Measurements from ENCODE around the gene TPRN. TPM values are rescaled to one million over a fixed set of nuclear protein-coding genes. Genes with fewer than 3 reads are reported as not detected.

The TPRN gene
- total and polyA plus RNA-seq, 7 donors = 3.0 to 80.5 (median 4.6) TPM

GRCh38 chr9:137160716-137161557 is 39.6 kb downstream of the TPRN start:
- intact Hi-C loops (cut with DNase I) = no loop called here
- no peak for DNase-seq
- Histone ChIP-seq H3K4me1 (peaks cover 0 to 34% (median 31%) of the 10 kb centered on the region in 4 donors), H3K9me3 (no peaks in the 10 kb centered on the region), H3K27me3 (peaks cover 79 to 100% (median 100%) of the 10 kb centered on the region in 3 donors), H3K4me3 (no peak overlapping the region), H3K27ac (no peak overlapping the region), H3K36me3 (no peaks in the 10 kb centered on the region)
- WGBS, 2 donors = 32 to 39% methylated on average over 56 of the region's 56 CpGs
- TF ChIP-seq EP300 (IDR thresholded peaks at IDR 0.05) (no peak), POLR2AphosphoS5 (IDR thresholded peaks at IDR 0.05) (no peak), POLR2A (IDR thresholded peaks at IDR 0.05) (no peak), CTCF (IDR thresholded peaks at IDR 0.05) (no peak)

DNA sequence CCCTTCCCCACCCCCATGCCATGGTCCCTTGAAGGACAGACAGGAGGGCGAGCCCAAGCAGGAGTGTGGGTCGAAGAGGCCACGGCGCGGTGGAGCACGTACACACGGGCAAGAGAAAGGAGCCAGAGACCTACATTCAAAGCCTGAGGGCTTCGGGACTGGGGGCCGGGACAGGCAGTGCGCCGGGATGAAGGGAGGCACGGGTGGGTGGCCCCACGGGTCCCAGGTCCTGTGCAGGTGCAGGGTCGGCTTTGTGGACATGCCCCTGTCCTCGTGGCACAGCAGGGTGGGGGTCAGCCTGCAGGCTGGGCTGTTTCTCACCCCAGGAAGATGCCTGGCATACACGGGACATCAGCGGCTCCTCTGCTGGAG is 40.5 kb downstream of the TPRN start:
- TF ChIP-seq POLR2AphosphoS5 (IDR thresholded peaks at IDR 0.05) (no peak), POLR2A (IDR thresholded peaks at IDR 0.05) (no peak), EP300 (IDR thresholded peaks at IDR 0.05) (no peak), CTCF (IDR thresholded peaks at IDR 0.05) (no peak)
- 60 to 73% methylated on average over 17 of the region's 17 CpGs for WGBS, 2 donors
- H3K27me3 ChIP-seq = peaks cover 73 to 100% (median 99%) of the 10 kb centered on the region in 3 donors

DNA sequence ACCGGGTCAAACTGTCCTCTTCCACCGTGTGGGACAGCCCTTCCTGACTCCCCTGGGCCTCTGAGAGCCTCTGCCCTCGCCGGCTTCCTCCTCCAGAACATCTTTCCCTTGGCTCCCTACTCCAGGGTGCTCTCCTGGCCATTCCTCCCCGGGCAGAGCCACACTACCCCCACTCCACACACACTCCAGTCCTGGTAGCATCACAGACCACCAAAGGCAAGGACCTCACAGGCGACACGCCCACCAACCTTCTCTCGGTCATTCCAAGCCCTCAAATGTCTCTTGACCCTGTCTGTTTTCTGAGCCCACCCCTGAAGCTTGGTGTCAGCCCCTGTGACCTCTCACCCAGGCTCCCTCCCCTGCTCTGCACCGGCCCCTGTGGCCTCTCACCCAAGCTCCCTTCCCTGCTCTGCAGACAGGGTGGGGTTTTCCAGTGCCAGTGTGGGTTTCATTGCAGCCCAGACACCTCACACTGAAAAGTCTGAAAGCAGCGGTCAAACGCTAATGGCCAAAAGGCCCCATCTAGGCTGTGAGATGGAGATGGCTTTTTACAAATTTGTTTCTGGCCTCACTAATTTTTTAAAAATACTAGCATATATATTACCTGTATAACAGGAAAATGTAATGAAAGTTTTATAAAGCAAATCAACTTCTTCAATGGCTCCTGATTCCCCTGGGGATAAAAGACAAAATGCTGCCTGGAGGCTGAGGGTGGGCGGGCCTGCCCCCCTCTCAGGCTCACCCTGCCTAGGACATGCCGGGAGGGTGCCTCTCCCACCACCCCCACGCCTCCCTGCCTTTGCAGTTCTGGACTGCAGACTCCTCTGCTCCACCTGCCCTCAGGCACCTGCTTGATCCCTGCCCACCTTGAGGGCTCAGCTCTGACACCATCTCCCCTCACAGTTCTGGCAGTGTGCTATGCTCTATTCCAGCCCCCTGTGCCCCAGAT is 41.2 kb downstream of the TPRN start:
- intact Hi-C loops (cut with DNase I) = no loop called here
- TF ChIP-seq POLR2AphosphoS5 (IDR thresholded peaks at IDR 0.05) (no peak), EP300 (IDR thresholded peaks at IDR 0.05) (no peak), POLR2A (IDR thresholded peaks at IDR 0.05) (no peak), CTCF (IDR thresholded peaks at IDR 0.05) (no peak)
- peaks cover 0 to 34% (median 31%) of the 10 kb centered on the region in 4 donors for H3K4me1 ChIP-seq
- H3K36me3 ChIP-seq = no peaks in the 10 kb centered on the region
- peaks cover 67 to 99% (median 93%) of the 10 kb centered on the region in 3 donors for H3K27me3 ChIP-seq
- 26 to 39% methylated on average over 14 of the region's 14 CpGs for WGBS, 2 donors
- no peaks in the 10 kb centered on the region for H3K9me3 ChIP-seq
- H3K4me3 ChIP-seq = no peak overlapping the region
- H3K27ac ChIP-seq = no peak overlapping the region
- no peak for DNase-seq

More for the DNA sequence above, 40.5 kb downstream of the TPRN start:
- H3K4me3 ChIP-seq = no peak overlapping the region
- no peak for DNase-seq
- H3K9me3 ChIP-seq = no peaks in the 10 kb centered on the region
- no peaks in the 10 kb centered on the region for H3K36me3 ChIP-seq
- H3K4me1 ChIP-seq = peaks cover 0 to 34% (median 31%) of the 10 kb centered on the region in 4 donors
- intact Hi-C loops (cut with DNase I) = no loop called here
- H3K27ac ChIP-seq = no peak overlapping the region

- no peak overlapping the region for H3K27ac ChIP-seq
- TF ChIP-seq CTCF (IDR thresholded peaks at IDR 0.05) (no peak), POLR2AphosphoS5 (IDR thresholded peaks at IDR 0.05) (no peak), POLR2A (IDR thresholded peaks at IDR 0.05) (no peak), EP300 (IDR thresholded peaks at IDR 0.05) (no peak)
- no peaks in the 10 kb centered on the region for H3K9me3 ChIP-seq
- no peak for DNase-seq
- H3K4me3 ChIP-seq = no peak overlapping the region
- intact Hi-C loops (cut with DNase I) = no loop called here
- peaks cover 59 to 98% (median 85%) of the 10 kb centered on the region in 3 donors for H3K27me3 ChIP-seq
- no peaks in the 10 kb centered on the region for H3K36me3 ChIP-seq
- 18 to 24% methylated on average over 4 of the region's 4 CpGs for WGBS, 2 donors
- H3K4me1 ChIP-seq = peaks cover 0 to 34% (median 31%) of the 10 kb centered on the region in 4 donors
Measured at GRCh38 chr9:137158625-137159024, 41.9 kb downstream of the TPRN start.

Measured in sigmoid colon (tissue), 7 donors.